ENCODE measurements around the gene SLC30A3. TPM values are rescaled to one million over a fixed set of nuclear protein-coding genes. Genes with fewer than 3 reads are reported as not detected.

SLC30A3 gene
- total RNA-seq, 6 donors from 2014 or later: 0.20 to 2.3 (median 1.2) TPM

DNA sequence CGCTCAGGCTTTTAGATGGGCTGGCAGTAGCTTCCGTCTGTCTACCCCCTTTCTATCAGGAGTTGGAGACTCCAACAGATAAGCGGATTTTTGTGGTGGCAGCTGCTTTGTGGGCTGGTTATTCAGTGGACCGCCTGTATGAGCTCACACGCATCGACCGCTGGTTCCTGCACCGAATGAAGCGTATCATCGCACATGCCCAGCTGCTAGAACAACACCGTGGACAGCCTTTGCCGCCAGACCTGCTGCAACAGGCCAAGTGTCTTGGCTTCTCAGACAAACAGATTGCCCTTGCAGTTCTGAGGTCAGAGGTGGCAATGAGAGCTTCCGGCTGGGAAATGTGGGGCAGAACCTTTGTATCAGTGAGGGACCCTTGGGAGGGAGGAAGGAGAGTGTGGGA is 30.9 kb downstream of the SLC30A3 start:
- WGBS, 2 donors: 96% methylated on average over 13 of the region's 13 CpGs
- TF ChIP-seq, protein P1, sequence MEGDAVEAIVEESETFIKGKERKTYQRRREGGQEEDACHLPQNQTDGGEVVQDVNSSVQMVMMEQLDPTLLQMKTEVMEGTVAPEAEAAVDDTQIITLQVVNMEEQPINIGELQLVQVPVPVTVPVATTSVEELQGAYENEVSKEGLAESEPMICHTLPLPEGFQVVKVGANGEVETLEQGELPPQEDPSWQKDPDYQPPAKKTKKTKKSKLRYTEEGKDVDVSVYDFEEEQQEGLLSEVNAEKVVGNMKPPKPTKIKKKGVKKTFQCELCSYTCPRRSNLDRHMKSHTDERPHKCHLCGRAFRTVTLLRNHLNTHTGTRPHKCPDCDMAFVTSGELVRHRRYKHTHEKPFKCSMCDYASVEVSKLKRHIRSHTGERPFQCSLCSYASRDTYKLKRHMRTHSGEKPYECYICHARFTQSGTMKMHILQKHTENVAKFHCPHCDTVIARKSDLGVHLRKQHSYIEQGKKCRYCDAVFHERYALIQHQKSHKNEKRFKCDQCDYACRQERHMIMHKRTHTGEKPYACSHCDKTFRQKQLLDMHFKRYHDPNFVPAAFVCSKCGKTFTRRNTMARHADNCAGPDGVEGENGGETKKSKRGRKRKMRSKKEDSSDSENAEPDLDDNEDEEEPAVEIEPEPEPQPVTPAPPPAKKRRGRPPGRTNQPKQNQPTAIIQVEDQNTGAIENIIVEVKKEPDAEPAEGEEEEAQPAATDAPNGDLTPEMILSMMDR (IDR thresholded peaks at IDR 0.05): no peak
- TF ChIP-seq POLR2AphosphoS5 (IDR thresholded peaks at IDR 0.05): no peak
- TF ChIP-seq POLR2A (IDR thresholded peaks at IDR 0.05): no peak
- TF ChIP-seq EP300 (IDR thresholded peaks at IDR 0.05): no peak
- Histone ChIP-seq H3K4me1 (no peaks in the 10 kb centered on the region), H3K27ac (no peak overlapping the region), H3K4me3 (no peak overlapping the region), H3K27me3 (no peaks in the 10 kb centered on the region), H3K9me3 (no peaks in the 10 kb centered on the region), H3K36me3 (peaks cover 36 to 98% (median 82%) of the 10 kb centered on the region in 4 donors)
- ATAC-seq (ENCODE audit: low FRiP score in 2 of 2) (no peak), DNase-seq (no peak)

DNA sequence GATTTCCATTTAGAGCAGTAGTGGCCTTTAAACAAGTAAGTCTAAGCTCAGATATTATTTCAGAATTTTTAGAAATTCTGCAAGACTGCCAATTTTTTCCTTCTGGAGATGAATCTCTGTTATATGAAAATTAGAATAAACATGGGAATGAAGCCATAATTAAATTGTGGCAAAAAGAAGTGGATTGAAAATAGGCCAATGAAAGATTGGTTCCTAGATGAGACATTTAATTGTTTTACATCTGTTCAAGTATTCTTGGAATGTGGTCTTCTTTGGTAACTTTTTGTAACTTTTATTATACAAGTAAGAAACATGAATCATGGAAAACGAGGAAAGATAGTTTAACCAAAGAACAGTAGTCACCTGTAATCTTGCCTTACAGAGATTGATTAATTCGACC is 35.3 kb downstream of the SLC30A3 start:
- Histone ChIP-seq H3K4me3 (no peak overlapping the region), H3K27me3 (no peaks in the 10 kb centered on the region), H3K27ac (no peak overlapping the region), H3K9me3 (no peaks in the 10 kb centered on the region), H3K4me1 (no peaks in the 10 kb centered on the region), H3K36me3 (peaks cover 16 to 98% (median 78%) of the 10 kb centered on the region in 4 donors)
- TF ChIP-seq, protein P1 (IDR thresholded peaks at IDR 0.05): no peak
- TF ChIP-seq POLR2A (IDR thresholded peaks at IDR 0.05) (no peak), EP300 (IDR thresholded peaks at IDR 0.05) (no peak), POLR2AphosphoS5 (IDR thresholded peaks at IDR 0.05) (no peak)
- ATAC-seq (ENCODE audit: low FRiP score in 2 of 2) (no peak), DNase-seq (no peak)
- WGBS, 2 donors: 91 to 92% methylated on average over 2 of the region's 2 CpGs

DNA sequence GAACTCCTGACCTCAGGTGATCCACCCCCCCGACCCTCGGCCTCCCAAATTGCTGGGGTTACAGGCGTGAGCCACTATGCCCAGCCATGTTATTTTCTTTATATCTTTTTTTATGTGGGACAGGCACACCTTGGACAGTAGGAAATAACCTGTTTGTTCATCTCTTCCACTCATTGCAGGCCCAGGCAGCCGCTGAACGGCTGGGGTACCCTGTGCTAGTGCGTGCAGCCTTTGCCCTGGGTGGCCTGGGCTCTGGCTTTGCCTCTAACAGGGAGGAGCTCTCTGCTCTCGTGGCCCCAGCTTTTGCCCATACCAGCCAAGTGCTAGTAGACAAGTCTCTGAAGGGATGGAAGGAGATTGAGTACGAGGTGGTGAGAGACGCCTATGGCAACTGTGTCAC is 37.3 kb downstream of the SLC30A3 start:
- Histone ChIP-seq H3K27ac (no peak overlapping the region), H3K9me3 (no peaks in the 10 kb centered on the region), H3K27me3 (no peaks in the 10 kb centered on the region), H3K36me3 (peaks cover 9 to 93% (median 69%) of the 10 kb centered on the region in 4 donors), H3K4me3 (no peak overlapping the region), H3K4me1 (no peaks in the 10 kb centered on the region)
- TF ChIP-seq, protein P1 (IDR thresholded peaks at IDR 0.05): no peak
- TF ChIP-seq POLR2A (IDR thresholded peaks at IDR 0.05): no peak
- no peak for TF ChIP-seq POLR2AphosphoS5 (IDR thresholded peaks at IDR 0.05)
- TF ChIP-seq EP300 (IDR thresholded peaks at IDR 0.05): no peak
- DNase-seq: no peak
- no peak for ATAC-seq (ENCODE audit: low FRiP score in 2 of 2)
- whole genome bisulfite sequencing, 2 donors: 92 to 94% methylated on average over 9 of the region's 9 CpGs

DNA sequence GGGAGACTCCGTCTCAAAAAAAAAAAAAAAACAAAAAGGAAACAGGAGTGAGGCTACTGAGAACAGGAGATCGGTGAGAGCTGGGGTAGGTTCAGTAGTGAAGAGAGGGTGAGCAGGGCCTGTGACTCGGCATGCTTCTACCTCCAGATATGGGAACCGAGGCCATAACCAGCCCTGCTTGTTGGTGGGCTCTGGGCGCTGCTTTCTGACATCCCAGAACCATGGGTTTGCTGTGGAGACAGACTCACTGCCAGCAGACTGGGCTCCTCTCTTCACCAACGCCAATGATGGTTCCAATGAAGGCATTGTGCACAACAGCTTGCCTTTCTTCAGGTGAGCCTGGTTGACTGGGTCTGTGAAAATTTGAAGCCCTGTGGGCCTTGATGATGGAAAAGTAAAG is 39.4 kb downstream of the SLC30A3 start:
- H3K36me3 ChIP-seq: peaks cover 9 to 84% (median 61%) of the 10 kb centered on the region in 4 donors
- no peak overlapping the region for H3K27ac ChIP-seq
- peaks cover 0 to 2% (median 0%) of the 10 kb centered on the region in 4 donors for H3K4me1 ChIP-seq
- ATAC-seq (ENCODE audit: low FRiP score in 2 of 2): no peak
- TF ChIP-seq POLR2AphosphoS5 (IDR thresholded peaks at IDR 0.05) (no peak), POLR2A (IDR thresholded peaks at IDR 0.05) (no peak), EP300 (IDR thresholded peaks at IDR 0.05) (no peak)
- TF ChIP-seq, protein P1 (IDR thresholded peaks at IDR 0.05): no peak
- H3K27me3 ChIP-seq: no peaks in the 10 kb centered on the region
- 97% methylated on average over 6 of the region's 6 CpGs for WGBS, 2 donors
- no peak for DNase-seq
- no peak overlapping the region for H3K4me3 ChIP-seq
- no peaks in the 10 kb centered on the region for H3K9me3 ChIP-seq

DNA sequence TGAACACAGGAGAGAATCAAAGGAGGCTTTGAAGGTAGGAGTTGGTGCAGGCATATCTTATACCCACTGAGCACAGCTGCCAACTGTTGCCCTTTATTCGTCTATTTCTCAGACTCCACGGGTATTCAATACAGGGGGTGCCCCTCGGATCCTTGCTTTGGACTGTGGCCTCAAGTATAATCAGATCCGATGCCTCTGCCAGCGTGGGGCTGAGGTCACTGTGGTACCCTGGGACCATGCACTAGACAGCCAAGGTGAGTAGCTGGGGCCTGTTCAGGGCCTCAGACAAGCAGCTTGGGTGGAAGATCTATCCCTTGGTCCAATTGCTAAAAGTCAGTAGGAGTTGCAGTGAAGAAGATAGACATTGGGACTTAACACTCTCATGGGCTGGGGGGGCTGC is 40.4 kb downstream of the SLC30A3 start:
- Histone ChIP-seq H3K4me1 (peaks cover 3 to 12% (median 8%) of the 10 kb centered on the region in 4 donors), H3K36me3 (peaks cover 9 to 74% (median 55%) of the 10 kb centered on the region in 4 donors), H3K9me3 (no peaks in the 10 kb centered on the region), H3K4me3 (no peak overlapping the region), H3K27ac (no peak overlapping the region), H3K27me3 (no peaks in the 10 kb centered on the region)
- 90 to 98% methylated on average over 5 of the region's 5 CpGs for WGBS, 2 donors
- DNase-seq (no peak), ATAC-seq (ENCODE audit: low FRiP score in 2 of 2) (no peak)
- TF ChIP-seq, protein P1 (IDR thresholded peaks at IDR 0.05): no peak
- TF ChIP-seq POLR2AphosphoS5 (IDR thresholded peaks at IDR 0.05) (no peak), EP300 (IDR thresholded peaks at IDR 0.05) (no peak), POLR2A (IDR thresholded peaks at IDR 0.05) (no peak)
